ENCODE results near the gene POLD3.
"Not testable (repeated sequence)": the region's sequence is repeated elsewhere in the genome, so short reads cannot be mapped to it uniquely, and the experiment has no call there.

Gene POLD3

DNA sequence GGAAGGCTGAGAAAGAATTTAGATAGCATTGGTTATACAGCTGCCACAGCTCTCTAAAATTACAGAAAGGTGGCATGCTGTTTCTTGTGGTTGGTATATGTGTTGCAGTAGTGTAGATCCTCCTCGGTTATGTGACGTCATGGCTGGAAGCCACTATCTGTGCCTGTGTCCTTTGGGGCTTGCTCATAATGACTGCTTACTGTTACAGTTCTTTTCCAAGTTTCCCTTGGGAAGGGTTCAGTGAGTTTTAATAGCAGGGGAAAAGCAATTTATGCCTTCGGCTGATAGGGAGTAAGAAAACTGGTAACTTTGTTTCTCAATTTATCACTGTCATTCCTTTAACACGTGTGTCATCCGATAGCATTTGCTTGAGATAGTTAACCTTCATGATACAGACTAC, 47.2 kb downstream of the POLD3 start:
- no peak for DNase-seq

GRCh38 chr11:74641289-74641688, 48.9 kb downstream of the POLD3 start:
- DNase-seq = no peak

DNA sequence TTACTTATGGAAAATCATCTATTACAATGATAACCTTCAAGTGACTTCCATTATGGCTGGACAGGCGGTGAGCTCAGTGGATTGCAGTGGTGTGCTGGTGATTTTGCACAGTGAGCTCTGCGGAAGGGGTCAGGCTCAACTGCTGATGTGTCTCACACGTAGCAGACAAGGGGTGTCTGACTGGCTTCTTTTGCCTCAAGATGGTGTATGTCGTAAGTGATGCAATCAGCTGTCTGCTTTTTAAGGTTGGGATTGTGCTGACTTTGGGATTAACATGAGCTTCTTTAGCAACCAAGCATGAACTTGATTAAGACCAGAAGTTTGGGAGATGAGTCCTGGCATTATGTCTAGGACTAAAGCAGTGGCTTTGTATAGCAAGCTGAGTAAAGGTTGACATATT, 49.5 kb downstream of the POLD3 start:
- no peak for DNase-seq

GRCh38 chr11:74642912-74643311, 50.5 kb downstream of the POLD3 start:
- no peak for DNase-seq

GRCh38 chr11:74644081-74644480, 51.7 kb downstream of the POLD3 start:
- DNase-seq = no peak

GRCh38 chr11:74646215-74646614, 53.8 kb downstream of the POLD3 start:
- no peak for DNase-seq

GRCh38 chr11:74646954-74647353, 54.6 kb downstream of the POLD3 start:
- DNase-seq = no peak

DNA sequence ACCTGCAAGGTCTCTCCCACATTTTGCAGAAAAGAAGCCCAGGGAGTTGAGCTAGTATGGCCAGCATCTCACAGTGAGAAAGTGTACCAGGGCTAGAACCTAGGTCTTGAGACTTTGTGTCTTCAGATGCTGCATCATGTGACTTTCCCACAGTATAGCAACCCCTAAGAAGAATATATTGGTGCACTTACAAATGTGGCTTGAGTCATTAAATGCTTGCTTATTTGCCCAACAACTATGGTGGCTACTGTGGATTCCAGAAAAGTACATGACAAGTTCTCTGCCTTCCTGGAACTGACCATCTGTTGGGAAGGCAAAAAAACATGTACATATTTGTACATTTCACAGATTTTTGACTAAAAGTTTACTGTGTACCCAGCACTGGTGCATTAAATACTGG, 55.0 kb downstream of the POLD3 start:
- no peak for DNase-seq

DNA sequence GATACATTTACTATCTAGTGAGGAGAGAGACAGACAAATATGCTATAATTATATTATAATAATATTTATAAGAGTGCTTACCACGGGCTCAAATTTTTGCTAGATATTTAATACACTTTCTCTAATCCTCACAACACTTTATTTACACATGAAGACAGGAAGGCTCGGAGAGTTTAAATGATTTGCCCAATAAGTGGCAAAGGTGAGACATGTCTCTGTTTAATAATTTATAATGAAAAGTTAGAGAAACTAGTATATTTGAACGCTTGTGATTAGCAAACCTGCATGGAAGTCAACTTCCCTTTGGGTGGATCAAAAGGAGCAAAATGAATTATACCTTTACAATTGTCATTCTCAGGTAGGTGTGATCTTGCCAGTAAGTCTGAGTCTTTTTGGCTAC, 55.4 kb downstream of the POLD3 start:
- no peak for DNase-seq

GRCh38 chr11:74648894-74649293, 56.5 kb downstream of the POLD3 start:
- DNase-seq = no peak

DNA sequence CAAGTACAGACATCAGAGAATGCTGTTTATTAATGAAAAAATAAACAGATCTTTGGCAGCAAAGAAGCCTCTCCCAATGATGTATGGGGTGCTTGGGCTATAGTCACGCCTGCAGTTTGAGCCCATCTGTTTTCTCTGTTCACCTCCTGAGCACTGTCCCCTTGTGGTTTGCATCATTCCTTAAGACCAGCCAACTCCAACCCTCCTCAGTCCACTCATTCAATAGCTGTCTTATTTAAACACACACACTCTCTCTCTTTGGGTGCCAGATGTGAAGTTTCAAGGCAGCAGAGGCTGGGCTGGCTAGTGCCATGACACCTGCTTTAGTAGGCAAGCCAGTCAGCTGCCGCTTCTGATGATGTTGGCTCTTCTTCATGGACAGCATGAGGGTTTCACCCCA, 58.1 kb downstream of the POLD3 start:
- no peak for DNase-seq

- DNase-seq = no peak
These were observed 62.6 kb downstream of the POLD3 start for GRCh38 chr11:74654976-74655375.

DNA sequence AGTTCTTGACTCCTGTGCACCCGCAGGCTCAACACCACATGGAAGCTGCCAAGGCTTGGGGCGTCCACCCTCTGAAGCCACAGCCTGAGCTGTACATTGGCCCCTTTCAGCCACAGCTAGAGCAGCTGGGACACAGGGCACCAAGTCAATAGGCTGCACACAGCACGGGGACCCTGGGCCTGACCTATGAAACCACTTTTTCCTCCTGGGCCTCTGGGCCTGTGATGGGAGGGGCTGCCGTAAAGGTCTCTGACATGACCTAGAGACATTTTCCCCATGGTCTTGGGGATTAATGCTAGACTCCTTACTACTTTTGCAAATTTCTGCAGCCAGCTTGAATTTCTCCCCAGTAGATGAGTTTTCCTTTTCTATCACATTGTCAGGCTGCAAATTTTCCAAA, 66.7 kb downstream of the POLD3 start:
- DNase-seq = not testable (repeated sequence)

- no peak for DNase-seq
These were observed 70.2 kb downstream of the POLD3 start for GRCh38 chr11:74662487-74663103.

- no peak for DNase-seq
These were observed 70.9 kb downstream of the POLD3 start for GRCh38 chr11:74663315-74663714.

DNA sequence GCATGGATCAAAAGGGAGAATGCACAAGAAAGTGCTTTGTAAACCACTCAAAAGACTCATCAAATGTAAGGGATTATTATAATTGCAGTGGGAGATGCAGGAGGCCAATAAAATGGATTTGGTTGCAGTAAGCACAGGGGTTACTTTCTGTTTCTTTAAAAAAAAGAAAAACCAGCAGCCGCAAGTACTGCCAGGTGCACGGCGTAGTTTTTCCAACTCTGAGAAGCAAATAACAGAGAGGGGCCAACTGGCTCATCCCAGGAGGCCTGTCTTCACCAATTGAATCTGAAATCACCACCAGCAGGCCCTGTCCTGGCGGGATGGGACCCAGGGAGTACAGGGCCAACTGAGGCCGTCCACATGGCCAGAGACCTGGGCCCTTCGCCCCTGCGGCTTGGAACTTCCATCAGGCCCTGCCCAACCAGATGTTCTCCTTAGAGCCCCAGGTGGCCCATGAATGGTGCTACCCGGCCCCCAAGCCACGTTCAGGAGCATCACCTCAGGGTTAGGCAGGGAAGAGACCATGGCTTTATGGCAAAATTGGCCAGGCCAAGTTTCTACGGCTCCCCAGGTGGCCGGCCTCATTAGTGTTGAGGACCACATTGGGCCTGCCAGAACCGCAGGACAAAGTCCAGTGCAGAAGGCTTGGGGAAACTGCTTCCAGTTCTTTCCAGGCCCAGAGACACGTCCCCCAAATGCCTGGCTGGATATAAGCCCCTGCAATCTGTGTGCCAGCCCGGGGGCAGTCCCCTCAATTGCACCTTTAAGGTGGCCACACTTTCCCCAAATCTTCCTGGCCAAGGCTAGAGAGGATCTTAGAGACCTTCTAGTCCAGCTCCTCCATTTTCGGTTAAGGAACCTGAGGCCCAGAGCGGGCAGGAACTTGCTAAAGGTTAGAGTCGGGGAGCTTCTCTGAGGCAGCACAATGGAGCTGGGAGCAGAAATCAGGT, 77.1 kb downstream of the POLD3 start:
- no peak for DNase-seq

GRCh38 chr11:74670171-74670570, 77.8 kb downstream of the POLD3 start:
- DNase-seq = no peak

DNA sequence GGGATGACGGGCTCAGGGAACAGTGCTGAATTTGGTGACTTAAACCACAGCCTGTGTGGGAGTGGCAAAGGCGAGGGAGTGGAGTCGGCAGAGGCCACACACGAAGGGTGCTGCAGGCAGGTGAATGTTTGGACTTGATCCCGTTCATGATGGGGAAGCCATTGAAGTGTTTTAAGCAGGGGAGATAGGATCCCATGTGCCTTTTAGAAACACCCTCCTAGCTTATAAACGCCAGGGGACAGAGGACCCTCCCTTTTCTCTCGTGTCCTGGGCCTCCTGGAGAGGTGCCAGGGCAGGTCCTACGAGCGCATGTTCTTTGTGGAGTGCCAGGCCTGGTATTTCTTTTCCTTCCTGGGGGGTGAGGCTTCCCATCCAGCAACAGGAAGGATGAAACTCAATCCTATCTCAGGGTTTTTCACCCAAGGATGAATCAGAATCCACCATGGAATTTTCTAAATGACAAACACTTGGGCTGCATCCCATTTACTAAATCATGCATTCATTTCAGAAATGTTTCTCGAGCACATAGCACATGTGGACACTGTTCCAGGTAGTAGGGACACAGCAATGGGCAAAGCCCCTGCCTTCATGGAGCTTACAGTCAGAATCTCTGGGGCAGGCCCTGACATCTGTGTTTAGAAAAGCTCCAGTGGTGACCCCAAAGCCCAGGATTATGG, 79.3 kb downstream of the POLD3 start:
- no peak for DNase-seq

- no peak for DNase-seq
These were observed 80.1 kb downstream of the POLD3 start for GRCh38 chr11:74672332-74672955.

DNA sequence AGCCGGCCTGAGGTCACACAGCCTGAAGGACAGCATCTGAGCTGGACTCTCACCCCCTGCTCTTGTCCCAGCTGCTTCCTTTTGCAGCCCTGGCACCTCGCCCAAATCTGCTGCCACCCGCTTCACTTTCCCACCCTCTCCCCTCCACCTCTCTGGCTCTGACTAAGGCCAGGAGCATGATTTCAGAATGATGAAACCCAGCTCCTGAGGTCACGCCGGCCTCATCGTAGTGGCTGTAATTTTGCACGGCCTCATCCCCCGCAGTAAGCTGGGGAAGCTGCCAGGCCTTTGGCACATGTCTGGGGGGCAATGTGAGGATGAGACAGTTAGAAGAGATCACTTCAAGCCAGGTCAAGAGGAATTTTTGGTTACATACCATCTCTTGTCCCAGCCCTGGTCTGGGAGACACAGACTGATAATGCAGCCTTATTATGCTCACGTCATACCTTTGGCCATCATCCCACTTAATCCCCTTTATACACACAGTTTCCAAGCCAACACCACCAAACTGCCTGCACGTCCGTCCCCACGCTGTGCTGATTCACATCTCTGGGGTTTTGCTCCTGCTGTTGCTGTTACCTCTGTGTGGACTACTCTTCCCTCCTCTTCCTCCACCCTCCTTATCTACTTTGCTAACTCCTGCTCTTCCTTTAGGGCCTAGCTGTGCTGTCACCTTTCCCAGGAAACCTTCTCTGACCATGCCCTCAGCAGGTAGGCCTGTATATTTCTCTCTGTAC, 80.7 kb downstream of the POLD3 start:
- no peak for DNase-seq

DNA sequence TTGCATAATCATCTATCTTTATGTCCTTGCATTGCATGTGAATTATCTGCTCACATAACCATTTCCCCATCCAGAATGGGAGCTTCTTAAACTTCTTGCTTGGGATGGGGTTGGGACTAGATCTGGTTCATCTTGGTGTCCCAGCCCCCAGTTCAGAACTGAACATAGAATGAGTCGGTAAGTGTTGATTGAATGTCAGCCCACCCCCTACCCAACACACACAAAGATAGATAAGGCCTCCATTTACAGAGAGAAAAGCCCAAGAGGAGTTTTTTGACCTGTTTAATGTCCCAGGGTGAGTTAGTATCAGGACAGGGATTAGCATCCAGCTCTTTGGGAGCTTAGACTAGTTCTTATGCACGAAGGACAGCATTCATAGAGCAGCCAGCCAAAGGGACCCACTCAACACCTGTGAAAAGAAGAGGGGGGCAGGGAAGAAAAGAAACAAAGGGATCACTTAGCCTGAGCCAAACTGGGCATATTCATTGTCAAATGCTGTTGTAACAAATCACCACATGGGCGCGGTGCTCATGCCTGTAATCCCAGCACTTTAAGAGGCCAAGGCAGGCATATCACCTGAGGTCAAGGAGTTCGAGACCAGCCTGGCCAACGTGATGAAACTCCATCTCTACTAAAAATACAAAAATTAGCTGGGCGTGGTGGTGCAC, 81.4 kb downstream of the POLD3 start:
- no peak for DNase-seq

DNA sequence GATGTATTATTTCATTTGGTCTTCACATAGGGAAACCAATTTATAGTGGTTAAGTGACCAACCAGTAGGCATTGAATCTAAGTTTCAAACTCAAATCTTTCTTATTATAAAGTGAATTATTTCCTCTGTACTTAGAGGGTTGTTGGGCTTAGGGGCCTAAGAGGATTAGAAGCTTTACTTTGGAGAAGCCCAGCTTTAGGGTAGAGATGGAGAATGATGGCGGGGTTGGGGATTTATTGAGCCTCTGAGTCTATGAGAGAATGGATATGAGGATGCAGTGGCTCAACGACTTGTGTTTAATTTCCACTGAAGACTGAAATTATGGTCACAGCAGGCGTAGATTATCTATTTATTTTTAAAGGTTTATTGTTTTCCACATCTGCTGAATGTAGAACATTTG, 83.4 kb downstream of the POLD3 start:
- no peak for DNase-seq
